ENCODE data around the gene KRT86.

Gene KRT86

GRCh38 chr12:52356762-52357580 is 82.5 kb downstream of the KRT86 start:
- no peak for DNase-seq (ENCODE audit: low spot score)

Data from hematopoietic multipotent progenitor cell treated with erythropoietin and hydrocortisone succinate and interleukin-3 and kit ligand, for 15 days (in vitro differentiated cells).